Neutrophil (primary cell): ENCODE data around the gene IL22RA1.

Experiments
- H3K27ac ChIP-seq: fragments of 200-600 bp; sonication (generic); 2 replicates; pipeline ENCODE4 v1.5.1; 2016; ENCODE audit warnings: mild to moderate bottlenecking, moderate library complexity
- H3K27me3 ChIP-seq: fragments of 200-600 bp; sonication (generic); 2 replicates; pipeline ENCODE4 v1.6.0; 2016; ENCODE audit warnings: mild to moderate bottlenecking
- H3K36me3 ChIP-seq: fragments of 200-600 bp; sonication (generic); 2 replicates; pipeline ENCODE4 v1.5.1; 2017
- H3K4me1 ChIP-seq, 2 experiments: fragments of 200-600 bp in 1 of 2; sonication (generic) in 1 of 2; 1 replicate in 1 of 2; 2 replicates in 1 of 2; pipeline versions ENCODE4 v1.5.1 to v1.6.1; 2013 to 2016; ENCODE audit warnings: low read depth in 1 of 2, low read length in 1 of 2, mild to moderate bottlenecking in 1 of 2, moderate library complexity in 1 of 2; ENCODE audit not compliant: control insufficient read depth in 1 of 2, insufficient read depth in 1 of 2
- H3K4me3 ChIP-seq, 2 experiments: fragments of 200-600 bp in 1 of 2; sonication (generic) in 1 of 2; 1 replicate in 1 of 2; 2 replicates in 1 of 2; pipeline ENCODE4 v1.5.1; 2013 to 2016; ENCODE audit warnings: low read depth in 1 of 2, low read length in 1 of 2, mild to moderate bottlenecking in 1 of 2, moderate library complexity in 1 of 2
- H3K9me3 ChIP-seq: fragments of 200-600 bp; sonication (generic); 2 replicates; pipeline ENCODE4 v1.5.1; 2016
- TF ChIP-seq, protein P1 (sequence below): fragments of 200-600 bp; sonication (generic); IDR thresholded peaks from 2 replicates; pipeline ENCODE4 v1.5.1; 2016; ENCODE audit warnings: antibody characterized with exemption

Gene IL22RA1

DNA sequence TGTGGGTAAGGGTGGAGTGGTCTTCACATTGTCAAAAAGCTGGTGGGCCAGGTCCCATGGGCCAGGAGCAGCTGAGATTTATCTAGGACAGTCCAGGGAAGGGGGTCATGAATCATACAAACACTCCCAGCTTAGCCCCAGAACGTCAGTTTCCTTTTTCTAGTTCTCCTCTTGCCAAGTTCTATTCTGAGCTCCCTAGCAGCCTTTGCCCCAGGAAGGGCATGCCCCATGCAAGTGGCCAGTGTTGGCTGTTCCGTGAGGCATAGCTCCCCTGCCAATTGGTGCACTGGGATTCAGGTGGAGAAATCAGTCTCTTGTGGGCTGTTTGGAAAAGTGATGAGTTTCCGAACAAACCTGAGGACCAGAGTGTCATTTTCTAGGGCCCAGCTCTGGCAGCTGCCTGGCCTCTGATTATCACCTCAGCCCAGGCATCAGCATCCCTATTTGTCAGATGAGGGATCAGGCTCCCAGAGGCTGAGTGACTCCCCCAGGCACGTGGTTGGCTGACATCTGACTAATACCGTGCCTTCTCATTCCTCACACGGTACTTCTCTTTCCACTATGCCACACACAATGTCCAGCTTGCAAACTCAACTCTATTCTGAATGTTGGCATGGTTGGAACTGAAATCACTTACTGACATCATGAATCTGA is 16.8 kb downstream of the IL22RA1 start:
- Histone ChIP-seq H3K27ac (no peak overlapping the region), H3K4me3 (no peak overlapping the region), H3K9me3 (peaks cover 6% of the 10 kb centered on the region), H3K4me1 (no peaks in the 10 kb centered on the region), H3K27me3 (no peaks in the 10 kb centered on the region), H3K36me3 (no peaks in the 10 kb centered on the region)
- TF ChIP-seq, protein P1, sequence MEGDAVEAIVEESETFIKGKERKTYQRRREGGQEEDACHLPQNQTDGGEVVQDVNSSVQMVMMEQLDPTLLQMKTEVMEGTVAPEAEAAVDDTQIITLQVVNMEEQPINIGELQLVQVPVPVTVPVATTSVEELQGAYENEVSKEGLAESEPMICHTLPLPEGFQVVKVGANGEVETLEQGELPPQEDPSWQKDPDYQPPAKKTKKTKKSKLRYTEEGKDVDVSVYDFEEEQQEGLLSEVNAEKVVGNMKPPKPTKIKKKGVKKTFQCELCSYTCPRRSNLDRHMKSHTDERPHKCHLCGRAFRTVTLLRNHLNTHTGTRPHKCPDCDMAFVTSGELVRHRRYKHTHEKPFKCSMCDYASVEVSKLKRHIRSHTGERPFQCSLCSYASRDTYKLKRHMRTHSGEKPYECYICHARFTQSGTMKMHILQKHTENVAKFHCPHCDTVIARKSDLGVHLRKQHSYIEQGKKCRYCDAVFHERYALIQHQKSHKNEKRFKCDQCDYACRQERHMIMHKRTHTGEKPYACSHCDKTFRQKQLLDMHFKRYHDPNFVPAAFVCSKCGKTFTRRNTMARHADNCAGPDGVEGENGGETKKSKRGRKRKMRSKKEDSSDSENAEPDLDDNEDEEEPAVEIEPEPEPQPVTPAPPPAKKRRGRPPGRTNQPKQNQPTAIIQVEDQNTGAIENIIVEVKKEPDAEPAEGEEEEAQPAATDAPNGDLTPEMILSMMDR: no peak

DNA sequence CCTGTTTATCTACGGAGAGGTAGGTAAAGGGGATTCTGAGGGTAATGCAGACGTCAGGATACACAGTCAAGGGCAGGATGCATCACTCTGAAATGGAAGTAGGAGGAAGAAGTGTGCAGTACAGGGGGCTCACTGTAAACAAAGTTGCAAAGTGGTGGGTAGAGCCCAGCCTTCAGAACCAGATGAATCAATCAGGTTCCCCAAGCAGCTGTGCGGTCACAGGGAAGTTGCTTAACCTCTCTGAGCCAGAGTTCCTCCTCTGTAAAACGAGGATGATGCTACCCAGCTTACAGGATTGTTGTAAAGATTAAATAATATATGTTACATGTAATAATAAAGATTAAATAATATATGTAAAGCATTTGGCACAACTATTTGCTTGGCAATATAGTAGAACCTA is 17.5 kb downstream of the IL22RA1 start:
- H3K9me3 ChIP-seq: peaks cover 2% of the 10 kb centered on the region
- H3K27ac ChIP-seq: no peak overlapping the region
- H3K4me3 ChIP-seq: no peak overlapping the region
- TF ChIP-seq, protein P1: no peak
- no peaks in the 10 kb centered on the region for H3K36me3 ChIP-seq
- H3K27me3 ChIP-seq: no peaks in the 10 kb centered on the region
- H3K4me1 ChIP-seq: no peaks in the 10 kb centered on the region

DNA sequence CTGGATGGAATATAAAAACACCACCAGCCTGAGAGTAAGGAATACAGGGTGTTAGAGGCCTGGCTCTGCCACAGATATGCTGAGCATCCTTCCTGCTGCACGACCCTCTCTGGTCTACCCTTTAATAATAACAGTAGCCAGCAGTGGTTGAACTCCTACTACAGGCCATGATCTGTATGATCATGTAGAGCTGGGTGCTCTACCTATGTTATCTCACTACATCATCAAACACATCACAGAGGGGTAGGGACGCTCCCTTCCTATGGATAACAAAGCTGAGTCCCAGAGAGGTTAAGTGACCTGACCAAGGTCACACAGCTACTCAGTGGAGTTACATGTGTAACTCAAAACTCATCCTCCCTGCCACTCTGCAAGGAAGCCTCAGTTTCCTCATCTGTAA is 18.0 kb downstream of the IL22RA1 start:
- Histone ChIP-seq H3K4me1 (no peaks in the 10 kb centered on the region), H3K27me3 (no peaks in the 10 kb centered on the region), H3K9me3 (no peaks in the 10 kb centered on the region), H3K27ac (no peak overlapping the region), H3K36me3 (no peaks in the 10 kb centered on the region), H3K4me3 (no peak overlapping the region)
- TF ChIP-seq, protein P1: no peak

DNA sequence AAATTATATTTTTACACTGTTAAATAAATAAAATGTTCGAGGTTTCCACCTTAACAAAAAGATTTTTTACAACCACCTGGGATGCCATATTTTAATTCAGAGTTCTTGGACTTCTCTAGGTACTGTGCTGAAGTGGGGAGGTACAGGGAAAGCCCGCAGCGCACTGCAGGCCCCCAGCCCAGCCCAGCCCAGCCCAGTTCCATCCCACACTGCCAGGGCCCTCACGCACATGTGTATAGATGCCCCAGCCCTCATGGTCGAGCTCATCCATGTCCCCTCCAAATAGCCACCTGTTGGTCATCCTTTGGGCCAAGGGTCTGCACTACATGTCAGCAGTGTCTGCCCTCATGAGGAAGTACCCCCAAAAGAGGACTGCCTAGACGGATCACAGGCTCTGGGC is 19.3 kb downstream of the IL22RA1 start:
- TF ChIP-seq, protein P1: no peak

DNA sequence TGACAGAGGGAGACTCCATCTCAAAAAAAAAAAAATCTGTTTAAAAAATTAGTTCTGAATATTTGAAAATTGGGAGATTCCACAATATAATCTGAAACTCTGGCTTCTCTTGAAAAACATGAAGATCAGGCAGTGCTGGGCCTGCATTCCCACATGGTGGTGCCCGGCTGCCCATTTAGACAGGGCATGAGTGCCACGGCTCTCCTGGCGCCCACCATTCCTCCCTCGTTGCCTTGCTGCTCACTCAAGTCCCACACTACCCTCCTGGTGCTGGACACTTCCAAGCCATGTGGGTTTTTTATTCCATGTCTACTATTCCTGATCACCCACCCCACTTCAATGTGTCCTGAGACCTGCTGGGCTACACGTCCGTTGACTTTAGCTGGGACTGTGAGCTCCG is 20.2 kb downstream of the IL22RA1 start:
- H3K36me3 ChIP-seq: no peaks in the 10 kb centered on the region
- TF ChIP-seq, protein P1: no peak
- no peaks in the 10 kb centered on the region for H3K9me3 ChIP-seq
- H3K27ac ChIP-seq: no peak overlapping the region
- no peaks in the 10 kb centered on the region for H3K27me3 ChIP-seq
- H3K4me1 ChIP-seq: no peaks in the 10 kb centered on the region
- no peak overlapping the region for H3K4me3 ChIP-seq

More for the DNA sequence above, 19.3 kb downstream of the IL22RA1 start:
- Histone ChIP-seq H3K4me3 (no peak overlapping the region), H3K27me3 (no peaks in the 10 kb centered on the region), H3K36me3 (no peaks in the 10 kb centered on the region), H3K9me3 (no peaks in the 10 kb centered on the region), H3K27ac (no peak overlapping the region), H3K4me1 (no peaks in the 10 kb centered on the region)

DNA sequence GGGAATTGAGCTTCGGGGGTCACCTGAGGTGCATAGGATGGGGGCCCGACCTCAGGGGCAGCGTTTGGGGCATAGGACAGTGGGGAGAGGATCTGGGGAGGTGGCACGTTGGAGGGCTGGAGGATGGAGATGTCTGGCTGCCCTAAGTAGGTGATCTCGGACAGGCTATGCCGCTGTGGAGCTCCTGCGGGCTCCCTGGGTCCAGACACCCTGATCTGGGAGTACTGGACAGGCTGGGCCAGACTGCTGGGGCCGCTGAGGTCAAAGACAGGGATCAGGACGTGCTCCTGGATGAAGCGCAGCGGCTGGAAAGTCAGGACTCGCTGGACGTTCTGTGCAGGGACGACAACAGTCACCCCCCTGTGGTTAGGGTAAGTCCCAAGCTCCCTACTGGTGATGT is 21.5 kb downstream of the IL22RA1 start:
- TF ChIP-seq, protein P1: no peak
- Histone ChIP-seq H3K36me3 (no peaks in the 10 kb centered on the region), H3K4me1 (no peaks in the 10 kb centered on the region), H3K9me3 (no peaks in the 10 kb centered on the region), H3K4me3 (no peak overlapping the region), H3K27me3 (peaks cover 4% of the 10 kb centered on the region), H3K27ac (no peak overlapping the region)
